Measurements from ENCODE around the gene FAM167B. TPM values are rescaled to one million over a fixed set of nuclear protein-coding genes. Genes with fewer than 3 reads are reported as not detected.
A peak's percentile ranks its signal among the peaks of the same experiment; 100 is the strongest.
"Not testable (repeated sequence)": the region's sequence is repeated elsewhere in the genome, so short reads cannot be mapped to it uniquely, and the experiment has no call there.

The FAM167B gene
- total RNA-seq, 2 experiments from 2014 or later, result 0.68 to 0.69 TPM

- DNase-seq, result peak; percentile 50
- POLR2A ChIA-PET, result no interaction called here
Observed at GRCh38 chr1:32266921-32267591, 20.0 kb downstream of the FAM167B start.

GRCh38 chr1:32269744-32270143 lies 22.7 kb downstream of the FAM167B start:
- CTCF ChIA-PET, result interaction anchor here (0.6 to 2.1 kb wide), 4 partner anchors 13 to 54 kb away, joined by 3 to 8 read pairs (median 4); no protein-coding TSS in a partner anchor
- Mint-ChIP-seq H3K27me3 (no peaks in the 10 kb centered on the region), H3K9me3 (no peaks in the 10 kb centered on the region), H3K4me1 (ENCODE audit: low read depth) (peaks cover 64% of the 10 kb centered on the region), H3K4me3 (no peak overlapping the region), H3K36me3 (peaks cover 32% of the 10 kb centered on the region), H3K27ac (peak overlapping the region; percentile 72)
- intact Hi-C loops (cut with micrococcal nuclease), result no loop called here
- POLR2A ChIA-PET, result interaction anchor here (1.5 kb wide), 1 partner anchor 19 kb away, joined by 4 read pairs; the partner anchor contains the start of gene LCK
- no peak for DNase-seq

More at GRCh38 chr1:32266921-32267591, 20.0 kb downstream of the FAM167B start:
- Mint-ChIP-seq H3K4me1 (ENCODE audit: low read depth) (peaks cover 60% of the 10 kb centered on the region), H3K36me3 (peaks cover 25% of the 10 kb centered on the region), H3K9me3 (no peaks in the 10 kb centered on the region), H3K27ac (peak overlapping the region; percentile 98), H3K4me3 (peak overlapping the region; percentile 67), H3K27me3 (no peaks in the 10 kb centered on the region)
- intact Hi-C loops (cut with micrococcal nuclease), result no loop called here
- CTCF ChIA-PET, result no interaction called here

DNA sequence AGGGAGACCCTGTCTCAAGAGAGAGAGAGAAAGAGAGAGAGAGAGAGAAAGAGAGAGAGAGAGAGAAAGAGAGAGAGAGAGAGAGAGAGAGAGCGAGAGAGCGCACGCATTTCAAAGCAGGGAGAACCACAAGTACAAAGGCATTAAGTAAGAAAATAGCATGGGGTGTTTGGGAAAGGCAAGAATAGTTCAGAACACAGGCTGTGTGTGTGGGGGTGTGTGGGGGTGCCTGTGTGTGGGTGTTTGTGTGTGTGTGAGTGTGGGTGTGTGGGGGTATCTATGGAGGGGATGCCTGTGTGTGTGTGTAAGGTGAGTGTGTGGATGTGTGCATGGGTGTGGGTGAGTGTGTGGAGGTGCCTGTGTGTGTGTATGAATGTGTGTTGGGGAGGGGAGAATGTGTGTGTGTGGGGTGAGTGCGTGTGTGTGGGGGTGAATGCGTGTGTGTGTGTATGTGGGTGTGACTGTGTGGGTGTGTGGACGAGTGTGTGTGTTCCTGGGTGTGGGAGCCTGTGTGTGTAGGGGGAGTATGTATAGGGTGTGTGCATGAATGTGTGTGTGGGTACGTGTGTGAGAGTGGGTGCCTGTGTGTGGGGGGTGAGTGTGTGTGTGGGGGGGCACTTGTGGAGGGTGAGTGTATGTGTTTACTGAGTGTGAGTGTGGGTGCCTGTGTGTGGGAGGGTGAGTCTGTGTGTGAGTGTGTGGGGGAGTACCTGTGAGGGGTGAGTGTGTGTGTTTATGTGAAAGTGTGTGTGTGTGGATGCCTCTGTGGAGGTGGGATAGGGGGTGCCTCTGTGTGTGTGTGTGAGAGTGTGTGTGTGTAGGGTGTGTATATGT lies 25.8 kb downstream of the FAM167B start:
- intact Hi-C loops (cut with micrococcal nuclease), result loop anchor here (1.0 to 2.0 kb wide), 3 partner anchors 8 to 22 kb away; no protein-coding TSS in a partner anchor
- Mint-ChIP-seq H3K36me3 (peaks cover 40% of the 10 kb centered on the region), H3K27me3 (no peaks in the 10 kb centered on the region), H3K27ac (peak overlapping the region; percentile 90), H3K4me1 (ENCODE audit: low read depth) (peaks cover 46% of the 10 kb centered on the region), H3K4me3 (peak overlapping the region; percentile 42), H3K9me3 (no peaks in the 10 kb centered on the region)
- DNase-seq, result peak; percentile 51
- CTCF ChIA-PET, result interaction anchor here (0.7 to 1.5 kb wide), 3 partner anchors 24 to 57 kb away, joined by 3 to 6 read pairs (median 4); no protein-coding TSS in a partner anchor
- POLR2A ChIA-PET, result interaction anchor here (0.8 kb wide), 1 partner anchor 20 kb away, joined by 4 read pairs; no protein-coding TSS in a partner anchor

GRCh38 chr1:32273391-32274208 lies 26.6 kb downstream of the FAM167B start:
- Mint-ChIP-seq H3K36me3 (peaks cover 47% of the 10 kb centered on the region), H3K4me1 (ENCODE audit: low read depth) (peaks cover 46% of the 10 kb centered on the region), H3K4me3 (peak overlapping the region; percentile 42), H3K27me3 (no peaks in the 10 kb centered on the region), H3K27ac (peak overlapping the region; percentile 90), H3K9me3 (no peaks in the 10 kb centered on the region)
- POLR2A ChIA-PET, result interaction anchor here (1.2 kb wide), 1 partner anchor 73 kb away, joined by 4 read pairs; the partner anchor contains the start of gene CCDC28B
- peak; percentile 90 for DNase-seq
- intact Hi-C loops (cut with micrococcal nuclease), result loop anchor here (1.0 to 2.0 kb wide), 3 partner anchors 9 to 23 kb away; no protein-coding TSS in a partner anchor
- CTCF ChIA-PET, result interaction anchor here (0.8 to 1.5 kb wide), 2 partner anchors 25 to 58 kb away, joined by 3 to 6 read pairs; no protein-coding TSS in a partner anchor

GRCh38 chr1:32274646-32275340 lies 27.8 kb downstream of the FAM167B start:
- no peak for DNase-seq
- H3K9me3 Mint-ChIP-seq, result no peaks in the 10 kb centered on the region
- POLR2A ChIA-PET, result interaction anchor here (1.2 kb wide), 1 partner anchor 74 kb away, joined by 4 read pairs; the partner anchor contains the start of gene CCDC28B
- no peaks in the 10 kb centered on the region for H3K27me3 Mint-ChIP-seq
- H3K36me3 Mint-ChIP-seq, result peaks cover 59% of the 10 kb centered on the region
- peaks cover 43% of the 10 kb centered on the region for H3K4me1 Mint-ChIP-seq (ENCODE audit: low read depth)
- H3K27ac Mint-ChIP-seq, result peak overlapping the region; percentile 90
- intact Hi-C loops (cut with micrococcal nuclease), result no loop called here
- CTCF ChIA-PET, result interaction anchor here (1.5 kb wide), 1 partner anchor 26 kb away, joined by 6 read pairs; no protein-coding TSS in a partner anchor
- no peak overlapping the region for H3K4me3 Mint-ChIP-seq

DNA sequence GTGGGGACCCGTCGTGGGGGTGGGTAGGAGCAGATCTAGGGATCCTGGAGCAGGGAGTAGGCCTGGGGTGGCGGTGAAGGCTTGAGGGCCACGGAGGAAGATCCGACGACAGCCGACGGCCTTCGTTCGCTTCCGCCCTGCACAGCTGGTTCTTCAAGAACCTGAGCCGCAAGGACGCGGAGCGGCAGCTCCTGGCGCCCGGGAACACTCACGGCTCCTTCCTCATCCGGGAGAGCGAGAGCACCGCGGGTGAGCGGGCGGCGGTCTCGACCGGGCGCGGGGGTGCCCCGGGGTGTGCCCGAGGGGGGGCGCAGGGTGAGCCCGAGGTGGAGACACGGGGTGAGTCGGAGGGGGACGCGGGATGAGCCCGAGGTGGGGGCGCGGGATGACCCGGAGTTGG lies 28.4 kb downstream of the FAM167B start:
- peaks cover 40% of the 10 kb centered on the region for H3K4me1 Mint-ChIP-seq (ENCODE audit: low read depth)
- no peaks in the 10 kb centered on the region for H3K9me3 Mint-ChIP-seq
- H3K27ac Mint-ChIP-seq, result no peak overlapping the region
- POLR2A ChIA-PET, result no interaction called here
- peaks cover 61% of the 10 kb centered on the region for H3K36me3 Mint-ChIP-seq
- H3K4me3 Mint-ChIP-seq, result no peak overlapping the region
- CTCF ChIA-PET, result no interaction called here
- no peaks in the 10 kb centered on the region for H3K27me3 Mint-ChIP-seq
- DNase-seq, result no peak
- intact Hi-C loops (cut with micrococcal nuclease), result no loop called here

DNA sequence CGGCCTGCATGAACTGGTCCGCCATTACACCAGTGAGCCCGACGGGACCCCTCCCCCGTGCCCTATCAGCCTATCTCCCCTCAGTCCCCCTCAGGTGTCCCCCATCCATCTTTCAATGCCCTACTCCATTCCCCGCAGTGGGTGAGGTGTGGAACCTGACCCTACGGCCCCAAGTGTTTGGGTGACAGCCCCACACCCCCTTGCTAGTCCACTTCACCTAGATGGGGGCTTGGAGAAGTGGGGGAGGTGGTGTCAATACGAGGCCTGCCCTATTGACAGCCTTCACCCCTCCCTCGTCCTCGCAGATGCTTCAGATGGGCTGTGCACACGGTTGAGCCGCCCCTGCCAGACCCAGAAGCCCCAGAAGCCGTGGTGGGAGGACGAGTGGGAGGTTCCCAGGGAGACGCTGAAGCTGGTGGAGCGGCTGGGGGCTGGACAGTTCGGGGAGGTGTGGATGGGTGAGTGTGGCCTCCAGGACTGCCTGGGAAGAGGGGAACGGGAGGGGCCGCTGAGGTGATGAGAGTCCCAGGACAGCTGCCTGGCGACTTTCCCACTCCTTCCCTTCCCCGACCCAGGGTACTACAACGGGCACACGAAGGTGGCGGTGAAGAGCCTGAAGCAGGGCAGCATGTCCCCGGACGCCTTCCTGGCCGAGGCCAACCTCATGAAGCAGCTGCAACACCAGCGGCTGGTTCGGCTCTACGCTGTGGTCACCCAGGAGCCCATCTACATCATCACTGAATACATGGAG lies 29.2 kb downstream of the FAM167B start:
- peaks cover 60% of the 10 kb centered on the region for H3K36me3 Mint-ChIP-seq
- H3K4me3 Mint-ChIP-seq, result no peak overlapping the region

GRCh38 chr1:32284777-32285176 lies 37.8 kb downstream of the FAM167B start:
- H3K9me3 Mint-ChIP-seq; POLR2A ChIA-PET; H3K27ac Mint-ChIP-seq; H3K27me3 Mint-ChIP-seq; H3K4me1 Mint-ChIP-seq (ENCODE audit: low read depth); DNase-seq; CTCF ChIA-PET; H3K4me3 Mint-ChIP-seq; intact Hi-C loops (cut with micrococcal nuclease): not testable (repeated sequence)
- H3K36me3 Mint-ChIP-seq, result peaks cover 40% of the 10 kb centered on the region

More for the DNA sequence above, 29.2 kb downstream of the FAM167B start:
- H3K9me3 Mint-ChIP-seq, result no peaks in the 10 kb centered on the region
- ChIA-PET POLR2A (no interaction called here), CTCF (interaction anchor here (0.6 to 1.0 kb wide), 2 partner anchors 15 to 33 kb away, joined by 3 read pairs; no protein-coding TSS in a partner anchor)
- H3K4me1 Mint-ChIP-seq (ENCODE audit: low read depth), result peaks cover 38% of the 10 kb centered on the region
- intact Hi-C loops (cut with micrococcal nuclease), result no loop called here
- no peak for DNase-seq
- no peak overlapping the region for H3K27ac Mint-ChIP-seq
- H3K27me3 Mint-ChIP-seq, result no peaks in the 10 kb centered on the region

DNA sequence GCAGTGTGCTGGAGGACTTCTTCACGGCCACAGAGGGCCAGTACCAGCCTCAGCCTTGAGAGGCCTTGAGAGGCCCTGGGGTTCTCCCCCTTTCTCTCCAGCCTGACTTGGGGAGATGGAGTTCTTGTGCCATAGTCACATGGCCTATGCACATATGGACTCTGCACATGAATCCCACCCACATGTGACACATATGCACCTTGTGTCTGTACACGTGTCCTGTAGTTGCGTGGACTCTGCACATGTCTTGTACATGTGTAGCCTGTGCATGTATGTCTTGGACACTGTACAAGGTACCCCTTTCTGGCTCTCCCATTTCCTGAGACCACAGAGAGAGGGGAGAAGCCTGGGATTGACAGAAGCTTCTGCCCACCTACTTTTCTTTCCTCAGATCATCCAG lies 38.6 kb downstream of the FAM167B start:
- Mint-ChIP-seq H3K9me3 (no peaks in the 10 kb centered on the region), H3K4me1 (ENCODE audit: low read depth) (peaks cover 5% of the 10 kb centered on the region), H3K36me3 (peaks cover 33% of the 10 kb centered on the region), H3K27me3 (no peaks in the 10 kb centered on the region), H3K27ac (no peak overlapping the region), H3K4me3 (no peak overlapping the region)
- ChIA-PET POLR2A (no interaction called here), CTCF (no interaction called here)
- intact Hi-C loops (cut with micrococcal nuclease), result no loop called here
- no peak for DNase-seq

DNA sequence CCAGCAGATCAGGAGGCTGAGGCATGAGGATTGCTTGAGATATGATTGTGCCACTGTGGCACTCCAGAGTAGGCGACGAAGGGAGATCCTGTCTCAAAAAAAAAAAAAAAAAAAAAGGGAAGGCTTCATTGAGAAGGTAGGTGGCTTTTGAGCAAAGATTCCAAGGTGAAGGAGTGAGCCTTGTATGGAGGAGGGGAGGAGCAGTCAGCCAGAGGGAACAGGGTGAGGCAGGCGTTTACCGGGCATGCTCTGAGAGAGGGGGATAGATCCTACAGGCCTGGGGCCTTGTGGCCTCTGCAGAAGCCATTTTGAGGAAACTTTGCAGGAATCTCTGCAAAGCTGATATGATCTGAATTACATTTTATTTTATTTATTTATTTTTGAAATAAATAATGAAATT lies 39.7 kb downstream of the FAM167B start:
- H3K9me3 Mint-ChIP-seq, result no peaks in the 10 kb centered on the region
- peaks cover 29% of the 10 kb centered on the region for H3K36me3 Mint-ChIP-seq
- ChIA-PET CTCF (interaction anchor here (3.1 kb wide), 1 partner anchor 39 kb away, joined by 11 read pairs; no protein-coding TSS in a partner anchor), POLR2A (no interaction called here)
- no peak overlapping the region for H3K4me3 Mint-ChIP-seq
- H3K4me1 Mint-ChIP-seq (ENCODE audit: low read depth), result peaks cover 15% of the 10 kb centered on the region
- H3K27ac Mint-ChIP-seq, result no peak overlapping the region
- no peak for DNase-seq
- no peaks in the 10 kb centered on the region for H3K27me3 Mint-ChIP-seq
- intact Hi-C loops (cut with micrococcal nuclease), result no loop called here
